ENCODE data around the gene FAM25G. TPM values are rescaled to one million over a fixed set of nuclear protein-coding genes. Genes with fewer than 3 reads are reported as not detected.
"Not testable (repeated sequence)": the region's sequence is repeated elsewhere in the genome, so short reads cannot be mapped to it uniquely, and the experiment has no call there.

The FAM25G gene
- total RNA-seq (not detected), polyA plus RNA-seq (not detected)

DNA sequence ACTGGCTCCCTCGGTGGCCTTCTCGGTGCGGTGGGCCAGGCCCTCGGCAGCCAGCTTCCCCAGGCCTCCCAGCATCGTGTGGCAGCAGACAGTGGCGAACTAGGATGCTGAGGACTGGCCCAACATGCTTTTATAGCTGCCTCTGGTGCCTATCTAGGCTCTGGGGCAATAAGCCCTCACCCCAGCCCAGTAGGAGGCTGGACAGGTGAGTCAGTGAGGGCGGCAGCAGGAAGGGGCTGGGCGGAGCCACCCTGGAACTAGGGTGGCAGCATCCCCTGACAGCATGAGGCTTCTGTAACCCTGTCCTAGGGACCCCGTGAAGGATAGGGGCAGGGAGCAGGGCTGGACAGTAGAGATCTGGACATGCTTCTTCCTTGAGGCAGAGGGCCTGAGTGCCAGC lies at the start of gene FAM25G:
FAM25G (minus strand) TSS at position 101 of the 400 bp plus-strand sequence; CDS start at position 75, 26 bp downstream.
- H3K4me1 Mint-ChIP-seq; H3K4me3 Mint-ChIP-seq; H3K27me3 ChIP-seq (ENCODE audit: insufficient read depth, low read length, poor library complexity, severe bottlenecking); H3K9me3 Mint-ChIP-seq; POLR2A ChIA-PET; DNase-seq; H3K4me1 ChIP-seq (ENCODE audit: insufficient read depth, low read length); H3K9me3 ChIP-seq (ENCODE audit: low read length); H3K36me3 Mint-ChIP-seq; CTCF ChIA-PET; H3K36me3 ChIP-seq (ENCODE audit: insufficient read depth, low read length); H3K27ac ChIP-seq (ENCODE audit: low read depth, low read length); H3K27me3 Mint-ChIP-seq; H3K27ac Mint-ChIP-seq; H3K4me3 ChIP-seq (ENCODE audit: low read length): not testable (repeated sequence)

DNA sequence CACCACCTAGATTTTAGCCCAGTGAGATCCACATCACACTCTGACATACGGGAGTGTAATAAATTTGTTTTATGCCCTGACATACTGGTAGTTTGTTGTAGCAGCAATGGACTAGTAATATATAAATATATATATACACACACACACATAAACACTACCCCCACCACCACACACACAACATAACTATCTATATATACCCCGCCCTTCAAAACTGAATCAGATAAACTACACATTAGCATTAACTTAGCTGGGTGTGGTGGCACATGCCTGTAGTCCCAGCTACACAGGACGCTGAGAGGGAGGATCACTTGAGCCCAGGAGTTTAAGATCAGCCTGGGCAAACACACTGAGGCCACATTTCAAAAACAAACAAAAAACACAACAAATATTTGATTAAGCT lies 44.9 kb upstream of the FAM25G start:
- H3K4me3 ChIP-seq (ENCODE audit: low read length); H3K27me3 ChIP-seq (ENCODE audit: insufficient read depth, low read length, poor library complexity, severe bottlenecking); H3K36me3 ChIP-seq (ENCODE audit: insufficient read depth, low read length); H3K9me3 Mint-ChIP-seq; CTCF ChIA-PET; H3K4me3 Mint-ChIP-seq; H3K27ac ChIP-seq (ENCODE audit: low read depth, low read length); H3K4me1 ChIP-seq (ENCODE audit: insufficient read depth, low read length); H3K4me1 Mint-ChIP-seq; H3K9me3 ChIP-seq (ENCODE audit: low read length); H3K27ac Mint-ChIP-seq; H3K36me3 Mint-ChIP-seq; DNase-seq; H3K27me3 Mint-ChIP-seq; POLR2A ChIA-PET: not testable (repeated sequence)

DNA sequence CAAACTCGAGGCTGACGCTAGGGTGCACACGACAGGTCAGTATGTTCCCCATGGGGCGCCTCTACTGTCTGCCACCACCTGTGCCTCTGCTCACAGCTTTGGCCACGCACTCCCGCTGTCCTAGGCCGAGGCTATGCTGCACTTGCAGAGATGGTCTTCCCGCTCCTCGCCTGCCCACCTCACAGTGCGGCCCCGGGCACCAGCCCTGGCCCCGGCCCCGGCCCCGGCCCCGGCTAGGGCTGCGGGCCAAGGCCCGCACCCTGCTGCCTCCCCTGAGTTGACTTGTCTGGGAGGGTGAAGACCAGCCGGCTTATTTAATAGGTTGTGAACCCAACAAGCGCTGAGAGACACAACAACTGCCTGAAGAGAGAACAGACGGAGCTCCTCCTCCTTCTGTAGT lies 32.0 kb upstream of the FAM25G start, which contains the start of gene AGAP9:
AGAP9 (minus strand) TSS at position 164 of the 400 bp plus-strand sequence; CDS start at position 52, 112 bp downstream.
- H3K4me1 Mint-ChIP-seq; H3K4me1 ChIP-seq (ENCODE audit: insufficient read depth, low read length); H3K27me3 ChIP-seq (ENCODE audit: insufficient read depth, low read length, poor library complexity, severe bottlenecking); H3K4me3 Mint-ChIP-seq; DNase-seq; H3K9me3 Mint-ChIP-seq; CTCF ChIA-PET; POLR2A ChIA-PET; H3K27me3 Mint-ChIP-seq; H3K27ac Mint-ChIP-seq; H3K9me3 ChIP-seq (ENCODE audit: low read length); H3K4me3 ChIP-seq (ENCODE audit: low read length); H3K27ac ChIP-seq (ENCODE audit: low read depth, low read length); H3K36me3 Mint-ChIP-seq; H3K36me3 ChIP-seq (ENCODE audit: insufficient read depth, low read length): not testable (repeated sequence)

DNA sequence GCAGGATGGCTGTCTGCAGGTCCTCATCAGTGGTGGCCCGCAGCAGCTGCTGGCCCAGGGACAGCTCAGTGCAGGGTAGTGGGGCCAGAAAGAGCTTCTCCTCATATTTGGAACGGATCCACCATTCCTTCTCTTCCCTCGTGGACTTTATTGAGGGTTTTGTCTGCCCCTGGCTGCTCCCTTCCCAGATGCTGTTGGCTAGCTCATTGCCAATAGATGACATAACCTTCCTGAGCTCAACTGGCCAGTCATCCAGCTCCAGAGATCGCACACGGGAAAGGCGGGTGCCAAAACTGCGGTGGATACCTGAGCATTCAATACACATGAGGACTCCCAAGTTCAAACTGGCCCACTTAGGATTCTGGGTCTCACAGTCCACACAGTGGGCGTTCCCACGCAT lies 10.8 kb upstream of the FAM25G start:
- H3K4me1 Mint-ChIP-seq; CTCF ChIA-PET; POLR2A ChIA-PET; H3K27ac Mint-ChIP-seq; H3K4me1 ChIP-seq (ENCODE audit: insufficient read depth, low read length); H3K27ac ChIP-seq (ENCODE audit: low read depth, low read length); H3K27me3 Mint-ChIP-seq; DNase-seq; H3K27me3 ChIP-seq (ENCODE audit: insufficient read depth, low read length, poor library complexity, severe bottlenecking); H3K4me3 Mint-ChIP-seq; H3K9me3 ChIP-seq (ENCODE audit: low read length); H3K4me3 ChIP-seq (ENCODE audit: low read length); H3K36me3 Mint-ChIP-seq; H3K9me3 Mint-ChIP-seq; H3K36me3 ChIP-seq (ENCODE audit: insufficient read depth, low read length): not testable (repeated sequence)

DNA sequence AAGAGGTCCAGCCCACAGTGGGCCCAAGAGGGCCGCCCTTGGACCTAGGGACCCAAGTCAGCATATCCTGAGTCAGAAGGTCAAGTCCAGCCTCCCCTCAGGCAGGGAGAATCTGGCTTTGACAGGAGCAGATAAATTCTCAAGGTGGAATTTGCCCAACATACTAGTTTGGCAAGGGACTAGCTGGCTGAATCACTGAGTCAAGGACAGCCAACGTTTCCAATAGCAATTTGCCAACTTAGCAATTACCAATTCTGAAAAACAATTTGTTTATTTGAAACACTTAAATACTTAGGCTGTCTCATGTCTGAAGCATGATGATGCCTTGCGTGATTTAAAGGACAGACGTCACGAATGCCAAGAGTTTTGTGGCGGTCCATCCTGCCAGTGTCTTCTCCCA lies 2.7 kb upstream of the FAM25G start:
- H3K4me3 ChIP-seq (ENCODE audit: low read length); H3K27me3 Mint-ChIP-seq; H3K27me3 ChIP-seq (ENCODE audit: insufficient read depth, low read length, poor library complexity, severe bottlenecking); H3K36me3 ChIP-seq (ENCODE audit: insufficient read depth, low read length); H3K4me1 Mint-ChIP-seq; H3K27ac Mint-ChIP-seq; H3K9me3 Mint-ChIP-seq; H3K9me3 ChIP-seq (ENCODE audit: low read length); H3K27ac ChIP-seq (ENCODE audit: low read depth, low read length); H3K4me1 ChIP-seq (ENCODE audit: insufficient read depth, low read length); H3K36me3 Mint-ChIP-seq; POLR2A ChIA-PET; CTCF ChIA-PET; H3K4me3 Mint-ChIP-seq; DNase-seq: not testable (repeated sequence)

DNA sequence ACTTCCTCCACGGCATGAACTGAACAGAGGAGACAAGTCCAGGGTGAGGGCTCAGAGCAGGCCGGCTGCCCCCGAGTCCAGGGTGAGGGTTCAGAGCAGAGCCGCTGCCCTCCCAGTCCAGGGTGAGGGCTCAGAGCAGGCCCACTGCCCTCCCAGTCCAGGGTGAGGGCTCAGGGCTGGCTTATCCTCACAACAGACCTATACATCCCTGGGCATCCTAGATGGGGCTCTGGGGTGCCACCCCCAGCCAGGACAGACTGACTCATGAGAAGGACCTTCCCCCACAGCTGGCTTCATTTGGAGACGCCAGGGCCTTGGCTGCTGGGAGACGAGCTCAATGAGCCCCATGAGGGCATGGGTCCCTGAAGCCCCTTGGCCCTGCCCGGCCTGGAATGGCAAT lies 1.9 kb downstream of the FAM25G start:
- H3K27ac Mint-ChIP-seq; POLR2A ChIA-PET; H3K9me3 Mint-ChIP-seq; H3K4me1 ChIP-seq (ENCODE audit: insufficient read depth, low read length); H3K27ac ChIP-seq (ENCODE audit: low read depth, low read length); H3K36me3 Mint-ChIP-seq; H3K36me3 ChIP-seq (ENCODE audit: insufficient read depth, low read length); H3K4me3 Mint-ChIP-seq; CTCF ChIA-PET; H3K9me3 ChIP-seq (ENCODE audit: low read length); H3K4me3 ChIP-seq (ENCODE audit: low read length); H3K4me1 Mint-ChIP-seq; H3K27me3 Mint-ChIP-seq; H3K27me3 ChIP-seq (ENCODE audit: insufficient read depth, low read length, poor library complexity, severe bottlenecking); DNase-seq: not testable (repeated sequence)

DNA sequence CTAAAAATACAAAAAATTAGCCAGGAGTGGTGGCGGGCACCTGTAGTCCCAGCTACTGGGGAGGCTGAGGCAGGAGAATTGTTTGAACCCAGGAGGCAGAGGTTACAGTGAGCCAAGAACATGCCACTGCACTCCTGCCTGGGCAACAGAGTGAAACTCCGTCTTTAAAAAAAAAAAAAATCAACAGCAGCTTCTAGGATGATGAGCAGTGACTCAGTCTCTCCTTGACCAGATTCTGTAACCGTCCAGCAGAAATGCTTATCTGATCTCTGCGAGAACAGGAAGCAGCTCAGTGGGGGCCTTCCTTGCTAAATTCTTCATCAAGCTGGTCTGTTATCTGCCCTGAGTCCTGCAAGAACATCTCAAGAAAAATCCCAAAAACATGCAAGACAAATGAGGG lies 5.6 kb downstream of the FAM25G start:
- H3K27ac Mint-ChIP-seq; H3K4me3 Mint-ChIP-seq; H3K27me3 Mint-ChIP-seq; H3K9me3 ChIP-seq (ENCODE audit: low read length); H3K27ac ChIP-seq (ENCODE audit: low read depth, low read length); H3K9me3 Mint-ChIP-seq; H3K4me1 ChIP-seq (ENCODE audit: insufficient read depth, low read length); H3K36me3 Mint-ChIP-seq; CTCF ChIA-PET; H3K27me3 ChIP-seq (ENCODE audit: insufficient read depth, low read length, poor library complexity, severe bottlenecking); H3K4me3 ChIP-seq (ENCODE audit: low read length); H3K36me3 ChIP-seq (ENCODE audit: insufficient read depth, low read length); DNase-seq; POLR2A ChIA-PET; H3K4me1 Mint-ChIP-seq: not testable (repeated sequence)

DNA sequence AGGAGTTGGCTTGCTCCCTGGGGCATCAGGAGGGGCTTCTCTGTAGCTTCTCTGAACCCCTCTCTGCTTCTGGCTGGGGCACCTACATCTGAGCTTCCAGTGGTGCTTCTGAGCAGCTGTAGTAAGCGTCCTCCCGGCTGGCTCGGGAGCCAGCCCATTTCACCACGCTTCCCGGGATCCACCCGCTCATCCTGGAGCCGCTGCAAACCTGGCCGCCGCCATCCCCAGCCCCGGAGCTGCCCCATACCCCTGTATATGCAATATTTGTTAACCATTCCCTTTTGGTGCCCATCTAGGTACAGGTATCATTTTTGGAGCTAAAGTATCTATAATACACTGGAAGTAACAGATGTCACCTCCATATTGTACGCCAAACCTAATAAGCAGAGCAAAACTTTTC lies 6.7 kb downstream of the FAM25G start:
- H3K27me3 ChIP-seq (ENCODE audit: insufficient read depth, low read length, poor library complexity, severe bottlenecking); H3K4me3 ChIP-seq (ENCODE audit: low read length); H3K9me3 ChIP-seq (ENCODE audit: low read length); H3K4me1 Mint-ChIP-seq; H3K27me3 Mint-ChIP-seq; POLR2A ChIA-PET; H3K27ac Mint-ChIP-seq; CTCF ChIA-PET; H3K36me3 ChIP-seq (ENCODE audit: insufficient read depth, low read length); H3K4me1 ChIP-seq (ENCODE audit: insufficient read depth, low read length); H3K9me3 Mint-ChIP-seq; H3K27ac ChIP-seq (ENCODE audit: low read depth, low read length); H3K36me3 Mint-ChIP-seq; H3K4me3 Mint-ChIP-seq; DNase-seq: not testable (repeated sequence)

DNA sequence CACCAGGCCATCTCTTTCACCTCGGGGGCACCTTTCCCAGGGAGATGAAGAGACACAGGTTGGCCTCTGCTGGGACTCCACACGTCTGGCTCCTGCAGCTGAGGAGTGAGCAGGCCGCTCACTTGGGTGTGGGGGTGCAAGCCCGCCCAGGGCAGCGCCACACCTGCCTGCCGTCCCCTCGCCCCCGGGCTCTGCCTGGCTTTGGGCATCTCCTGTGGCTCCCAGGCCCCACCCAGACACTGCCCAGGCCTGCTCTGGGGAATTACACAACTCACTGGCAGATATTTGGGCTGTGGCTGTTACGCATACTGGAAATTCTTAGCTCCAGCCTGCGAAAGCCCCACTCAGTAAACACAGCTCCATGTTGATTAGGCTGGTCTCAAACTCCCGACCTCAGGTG lies 7.6 kb downstream of the FAM25G start, which contains the start of gene ANXA8:
ANXA8 (minus strand) TSS at position 193 of the 400 bp plus-strand sequence; CDS start at position 11, 182 bp downstream.
- H3K27ac ChIP-seq (ENCODE audit: low read depth, low read length); H3K27me3 ChIP-seq (ENCODE audit: insufficient read depth, low read length, poor library complexity, severe bottlenecking); CTCF ChIA-PET; H3K9me3 Mint-ChIP-seq; H3K27ac Mint-ChIP-seq; H3K9me3 ChIP-seq (ENCODE audit: low read length); H3K4me1 Mint-ChIP-seq; DNase-seq; H3K36me3 Mint-ChIP-seq; H3K4me3 ChIP-seq (ENCODE audit: low read length); H3K4me3 Mint-ChIP-seq; POLR2A ChIA-PET; H3K36me3 ChIP-seq (ENCODE audit: insufficient read depth, low read length); H3K27me3 Mint-ChIP-seq; H3K4me1 ChIP-seq (ENCODE audit: insufficient read depth, low read length): not testable (repeated sequence)
